Subcutaneous abdominal adipose tissue (tissue), 5 donors: ENCODE results near the gene ST6GALNAC3.

ENCODE experiments used
- H3K27ac ChIP-seq: one replicate; pipeline ENCODE4 v1.7.0; 2013; ENCODE audit warnings: low read depth, mild to moderate bottlenecking, inconsistent platforms, low read length, moderate library complexity
- H3K27me3 ChIP-seq, 5 donors: one replicate each; pipeline ENCODE4 v1.7.0; 2013; ENCODE audit warnings: low read length in 5 of 5, inconsistent platforms in 1 of 5; ENCODE audit not compliant: control insufficient read depth in 5 of 5, insufficient read depth in 4 of 5
- H3K36me3 ChIP-seq, 5 donors: one replicate each; pipeline ENCODE4 v1.7.0; 2013; ENCODE audit warnings: low read length in 5 of 5; ENCODE audit not compliant: control insufficient read depth in 5 of 5, insufficient read depth in 5 of 5
- H3K4me1 ChIP-seq, 5 donors: one replicate each; pipeline ENCODE4 v1.7.0; 2013; ENCODE audit warnings: low read length in 5 of 5, mild to moderate bottlenecking in 3 of 5, moderate library complexity in 1 of 5; ENCODE audit not compliant: control insufficient read depth in 5 of 5, insufficient read depth in 5 of 5
- H3K4me3 ChIP-seq, 5 donors: one replicate each; pipeline ENCODE4 v1.7.0; 2013; ENCODE audit warnings: low read length in 5 of 5, low read depth in 1 of 5
- H3K9ac ChIP-seq, 5 donors: one replicate each; pipeline ENCODE4 v1.7.0; 2013; ENCODE audit warnings: low read length in 5 of 5, mild to moderate bottlenecking in 4 of 5, moderate library complexity in 3 of 5
- H3K9me3 ChIP-seq, 5 donors: one replicate each; pipeline ENCODE4 v1.7.0; 2013; ENCODE audit warnings: low read length in 5 of 5; ENCODE audit not compliant: control insufficient read depth in 5 of 5
- donor health status: healthy.
- donor health status: healthy.
- donor health status: healthy.
- donor health status: healthy.
- donor health status: healthy.

The ST6GALNAC3 gene

GRCh38 chr1:76682138-76682537 lies 607.6 kb downstream of the ST6GALNAC3 start:
- no peaks in the 10 kb centered on the region for H3K27me3 ChIP-seq
- no peaks in the 10 kb centered on the region for H3K9me3 ChIP-seq
- peaks cover 0 to under 1% (median 0%) of the 10 kb centered on the region in 5 donors for H3K4me1 ChIP-seq
- H3K36me3 ChIP-seq: no peaks in the 10 kb centered on the region
- H3K9ac ChIP-seq: no peak overlapping the region
- no peak overlapping the region for H3K4me3 ChIP-seq
- no peak overlapping the region for H3K27ac ChIP-seq
